NCI-H1092 (cell line): Measurements from ENCODE around the gene ATG10.
"Not testable (repeated sequence)": the region's sequence is repeated elsewhere in the genome, so short reads cannot be mapped to it uniquely, and the experiment has no call there.

ENCODE experiments used
- DNase-seq: peaks from one replicate; lab custom pipeline; 2025; lab: John Stamatoyannopoulos, UW

The ATG10 gene

DNA sequence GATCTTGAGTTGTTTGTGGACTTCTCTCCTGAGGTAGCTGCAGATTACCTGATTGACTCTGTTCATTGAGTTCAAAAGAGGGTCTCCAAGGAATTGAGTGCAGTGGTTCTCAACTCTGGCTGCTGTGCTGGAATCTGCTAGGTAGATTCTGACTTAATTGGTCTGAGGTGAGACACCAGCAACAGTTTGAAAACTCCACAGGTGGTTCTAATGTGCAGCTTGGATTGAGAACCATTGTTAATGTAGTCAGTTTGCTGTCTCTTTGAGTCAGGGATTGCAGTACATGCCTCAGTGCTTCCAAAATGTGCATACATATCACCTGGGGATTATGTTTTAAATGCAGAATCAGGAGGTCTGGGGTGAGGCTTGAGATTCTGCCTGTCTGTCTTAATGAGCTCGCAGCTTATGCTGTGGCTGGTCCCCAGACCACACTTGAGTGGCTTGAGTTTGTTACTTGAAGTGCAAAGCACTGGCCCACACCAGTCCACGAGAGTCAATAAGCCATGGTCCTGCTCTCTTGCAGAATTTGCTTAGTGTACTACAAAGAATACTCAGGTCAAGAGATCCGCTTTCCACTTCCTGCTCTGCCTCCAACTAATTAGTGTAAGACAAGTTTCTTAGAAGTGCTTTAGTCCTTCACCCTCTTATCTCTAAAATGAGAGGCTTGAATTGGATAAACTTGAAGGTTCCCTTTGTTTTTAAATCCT, 82.3 kb downstream of the ATG10 start:
- no peak for DNase-seq

- DNase-seq, result no peak
Observed at GRCh38 chr5:82057051-82057450, 85.2 kb downstream of the ATG10 start.

GRCh38 chr5:82058710-82059109, 86.9 kb downstream of the ATG10 start:
- DNase-seq, result no peak

DNA sequence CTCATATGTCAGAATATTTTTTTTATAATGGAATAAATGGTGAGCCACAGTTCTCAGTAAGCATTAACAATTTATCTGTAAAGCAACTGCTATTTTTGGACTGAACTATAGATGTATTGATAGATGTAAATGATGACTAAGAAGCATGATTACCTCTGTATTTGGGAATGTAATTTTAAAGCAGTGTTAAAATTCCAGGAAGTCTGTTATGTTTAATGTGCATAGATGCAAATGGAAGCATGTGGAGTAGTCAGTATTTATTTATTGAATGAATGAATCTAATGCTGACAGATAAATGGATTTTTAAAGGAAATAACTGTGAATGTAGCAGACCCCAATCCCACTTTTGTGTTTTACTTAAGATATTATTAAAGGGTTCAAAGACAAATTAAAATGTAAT, 95.0 kb downstream of the ATG10 start:
- DNase-seq, result no peak

- not testable (repeated sequence) for DNase-seq
Observed at GRCh38 chr5:82068042-82068441, 96.2 kb downstream of the ATG10 start.

DNA sequence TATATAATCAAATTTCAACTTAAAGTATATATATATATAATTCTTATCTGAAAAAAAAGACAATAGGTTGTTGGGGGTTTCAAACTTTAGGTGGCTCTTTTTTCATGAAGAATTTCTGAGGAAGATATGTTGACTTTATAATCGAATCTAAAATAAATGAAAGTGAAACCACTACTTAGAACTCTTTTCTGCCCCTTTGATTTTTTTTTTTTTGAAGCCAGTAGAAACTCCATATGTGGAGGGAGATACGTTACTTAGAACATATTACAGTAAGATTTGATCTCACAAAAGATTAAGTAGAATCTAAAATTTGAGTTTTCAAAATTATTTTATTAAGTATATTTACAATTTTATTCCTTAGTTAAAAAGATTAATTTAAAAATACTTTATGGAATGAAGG, 96.9 kb downstream of the ATG10 start:
- DNase-seq, result no peak

DNA sequence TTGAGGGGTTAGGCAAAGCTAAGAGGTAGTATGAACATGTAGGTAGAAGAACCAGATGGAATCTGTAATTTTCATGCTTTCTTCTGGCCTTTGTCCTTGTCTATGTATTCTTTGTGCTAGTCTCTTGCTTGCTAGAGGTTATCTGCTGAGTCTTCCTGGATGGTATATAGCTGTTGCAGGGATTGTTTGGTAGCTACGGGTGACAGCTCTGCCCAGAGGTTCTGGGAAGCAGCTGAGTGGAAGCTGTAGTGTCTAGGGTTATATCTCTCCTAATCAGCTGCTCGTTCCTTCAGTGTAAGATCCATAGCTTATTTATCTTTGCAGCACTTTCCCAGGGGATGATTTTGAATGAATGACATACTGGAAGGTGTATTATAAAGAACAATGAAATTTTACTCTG, 100.3 kb downstream of the ATG10 start:
- no peak for DNase-seq

GRCh38 chr5:82073179-82073578, 101.4 kb downstream of the ATG10 start:
- no peak for DNase-seq

GRCh38 chr5:82074950-82075349, 103.1 kb downstream of the ATG10 start:
- no peak for DNase-seq

- DNase-seq, result no peak
Observed at GRCh38 chr5:82077496-82077895, 105.7 kb downstream of the ATG10 start.

DNA sequence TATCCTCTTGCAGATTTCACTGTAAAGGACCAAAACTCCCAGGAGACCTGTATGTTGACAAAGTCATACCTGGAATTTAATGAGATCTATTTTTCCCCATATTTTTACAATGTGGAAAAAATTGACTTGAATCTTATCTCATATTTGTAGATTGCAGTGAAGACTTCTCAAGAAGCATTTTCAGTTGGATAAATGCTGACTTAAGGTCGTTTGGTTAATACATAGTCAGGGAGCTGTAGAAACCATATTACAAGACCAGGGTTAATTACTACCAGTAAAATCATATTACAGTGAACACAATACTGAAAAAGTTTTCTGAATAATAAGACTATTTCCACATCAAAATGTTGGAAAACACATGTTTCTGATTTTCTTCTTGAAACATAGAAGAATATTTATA, 119.8 kb downstream of the ATG10 start:
- no peak for DNase-seq

DNA sequence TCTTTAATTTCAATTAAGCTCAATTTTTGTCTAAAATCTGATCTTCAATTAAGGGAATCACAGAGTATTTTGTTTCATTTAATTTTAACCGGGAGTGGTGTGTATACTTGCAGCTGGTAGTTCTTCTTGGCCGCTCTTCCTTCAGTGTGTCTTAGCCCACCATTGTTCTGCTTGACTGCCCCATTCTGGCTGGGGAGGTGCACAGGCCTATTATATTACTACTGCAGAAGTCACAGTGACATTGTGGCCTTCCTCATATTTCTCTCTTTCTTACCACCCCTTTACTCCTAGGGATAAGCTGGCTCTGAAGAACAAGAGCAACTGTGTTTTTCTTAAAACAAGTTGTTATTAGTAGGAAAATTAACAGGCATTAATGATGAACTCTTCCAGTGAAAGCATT, 123.7 kb downstream of the ATG10 start:
- DNase-seq, result no peak

GRCh38 chr5:82096249-82096648, 124.4 kb downstream of the ATG10 start:
- no peak for DNase-seq

DNA sequence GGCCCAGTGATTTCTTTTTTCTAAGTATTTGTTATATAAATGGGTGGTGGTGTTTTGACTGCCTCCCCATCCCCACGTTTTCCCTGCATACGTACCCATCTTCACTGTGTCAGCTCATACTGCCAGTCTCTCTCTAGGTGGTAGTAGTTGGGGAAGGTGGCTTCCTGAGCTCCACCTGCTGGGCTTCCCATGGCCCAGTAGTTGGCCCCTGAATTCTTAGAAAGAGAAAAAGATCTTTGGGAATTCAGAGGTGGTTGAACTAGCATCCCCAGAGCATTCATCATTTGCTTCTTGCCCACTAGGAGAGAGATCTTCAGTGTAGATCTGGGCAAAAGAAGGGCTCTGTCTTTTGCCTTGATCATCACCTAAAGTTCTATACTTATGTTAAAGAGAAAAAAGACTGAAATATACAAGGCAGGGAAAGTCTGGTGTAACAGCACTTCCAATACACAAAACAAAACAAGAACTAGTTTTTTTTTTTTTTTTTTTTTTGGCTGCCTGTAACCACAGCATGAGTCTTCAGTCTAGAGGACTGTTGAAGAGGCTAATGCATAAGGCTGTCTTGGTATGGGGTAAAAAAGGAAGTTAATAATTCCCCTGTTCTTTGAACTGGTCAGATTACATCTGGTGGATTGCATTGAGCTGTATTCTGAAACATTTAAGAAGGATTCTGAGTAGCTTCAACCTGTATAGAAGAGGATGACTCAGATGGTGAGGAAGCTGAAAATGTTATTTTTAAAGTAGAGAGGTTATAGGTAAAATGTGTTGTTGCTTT, 128.7 kb downstream of the ATG10 start:
- DNase-seq, result no peak

DNA sequence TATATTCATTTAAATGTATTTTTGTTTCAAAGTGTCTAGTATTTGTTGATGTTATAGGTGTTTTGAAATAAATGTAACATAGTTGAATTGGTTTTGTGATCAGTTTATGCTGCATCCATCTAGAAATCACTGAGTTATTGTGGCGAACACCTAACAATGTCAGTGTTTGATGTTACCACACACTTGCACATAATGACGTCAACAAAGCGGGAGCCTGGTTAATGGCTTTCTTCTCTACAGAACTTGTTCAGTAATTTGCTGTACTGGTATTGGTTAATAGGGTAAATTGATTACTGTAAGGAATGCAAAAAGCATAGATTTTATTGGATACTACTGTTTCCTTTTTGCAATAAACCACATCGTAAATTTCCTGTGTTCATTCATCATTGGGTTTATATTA, 133.0 kb downstream of the ATG10 start:
- no peak for DNase-seq

- no peak for DNase-seq
Observed at GRCh38 chr5:82105457-82105856, 133.6 kb downstream of the ATG10 start.

GRCh38 chr5:82106207-82106606, 134.4 kb downstream of the ATG10 start:
- DNase-seq, result no peak

- DNase-seq, result no peak
Observed at GRCh38 chr5:82106756-82107155, 134.9 kb downstream of the ATG10 start.

GRCh38 chr5:82107267-82107666, 135.4 kb downstream of the ATG10 start:
- DNase-seq, result no peak

- DNase-seq, result no peak
Observed at GRCh38 chr5:82109013-82109412, 137.2 kb downstream of the ATG10 start.

DNA sequence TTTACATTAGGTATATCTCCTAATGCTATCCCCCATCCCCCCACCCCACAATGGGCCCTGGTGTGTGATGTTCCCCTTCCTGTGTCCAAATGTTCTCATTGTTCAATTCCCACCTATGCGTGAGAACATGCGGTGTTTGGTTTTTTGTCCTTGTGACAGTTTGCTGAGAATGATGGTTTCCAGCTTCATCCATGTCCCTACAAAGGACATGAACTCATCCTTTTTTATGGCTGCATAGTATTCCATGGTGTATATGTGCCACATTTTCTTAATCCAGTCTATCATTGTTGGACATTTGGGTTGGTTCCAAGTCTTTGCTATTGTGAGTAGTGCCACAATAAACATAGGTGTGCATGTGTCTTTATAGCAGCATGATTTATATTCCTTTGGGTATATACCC, 138.1 kb downstream of the ATG10 start:
- DNase-seq, result not testable (repeated sequence)

DNA sequence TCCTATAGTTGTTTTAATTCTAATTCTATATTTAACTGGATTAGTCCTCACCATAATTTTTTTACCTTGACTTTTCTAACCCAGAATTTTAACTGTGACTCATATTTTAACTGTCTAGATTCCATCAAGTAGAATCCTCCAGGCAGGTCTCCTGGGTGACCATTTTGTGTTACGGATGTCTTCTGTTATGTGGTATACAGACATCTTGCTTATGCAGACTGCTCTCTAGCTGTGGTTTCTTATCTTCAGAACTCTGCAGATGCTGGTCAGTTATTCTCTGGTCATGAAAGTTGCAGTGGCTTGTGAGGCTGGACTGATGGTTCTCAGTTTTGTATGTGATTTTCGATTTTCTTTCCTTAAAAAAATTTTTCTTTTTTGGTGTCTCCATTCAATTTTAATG, 139.4 kb downstream of the ATG10 start:
- DNase-seq, result no peak

DNA sequence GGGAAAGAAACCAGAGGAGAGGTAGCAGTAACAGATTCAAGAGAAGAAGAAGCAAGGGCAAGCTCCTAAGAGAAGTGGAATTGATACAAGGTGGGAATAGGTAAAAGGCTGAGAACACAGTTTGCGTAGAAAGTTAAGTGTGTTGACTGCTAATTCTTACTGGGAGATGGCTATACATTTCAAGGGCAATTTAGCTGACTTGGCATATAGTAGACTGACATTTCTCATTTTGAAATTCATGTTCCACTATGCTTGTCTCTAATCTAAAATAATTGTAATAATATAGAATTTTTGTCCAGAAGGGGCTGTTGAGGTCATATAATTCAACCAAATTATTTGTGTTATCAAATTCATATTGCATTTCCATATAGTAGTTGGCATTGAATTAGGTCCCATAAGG, 144.0 kb downstream of the ATG10 start:
- no peak for DNase-seq

DNA sequence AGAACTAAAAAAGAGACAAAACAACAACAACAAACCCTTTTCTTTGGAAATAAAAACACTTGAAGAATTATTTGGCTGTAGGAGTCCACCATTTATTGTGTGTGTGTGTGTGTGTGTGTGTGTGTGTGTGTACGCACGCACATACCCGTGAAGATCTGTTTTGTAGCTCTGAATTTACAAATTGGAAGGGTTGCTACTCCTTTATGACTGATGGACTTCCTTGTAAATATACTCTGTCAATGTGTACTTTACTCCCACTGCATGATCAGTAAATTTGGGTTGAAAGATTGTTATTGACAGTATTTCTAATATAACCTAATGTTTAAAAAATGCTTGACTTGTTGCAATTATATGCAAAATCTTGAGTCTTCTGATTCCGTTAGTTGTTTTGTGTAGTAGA, 148.1 kb downstream of the ATG10 start:
- DNase-seq, result no peak
